ENCODE results near the gene SEMA4G. TPM values are rescaled to one million over a fixed set of nuclear protein-coding genes. Genes with fewer than 3 reads are reported as not detected.

The SEMA4G gene
- total and polyA plus RNA-seq, 2 experiments from 2014 or later = 5.3 to 8.5 TPM

- Histone ChIP-seq H3K36me3 (ENCODE audit: insufficient read depth) (no peaks in the 10 kb centered on the region), H3F3A (replicated peaks; ENCODE audit: low read depth) (no peaks in the 10 kb centered on the region), H2AFZ (peak overlapping the region; percentile 95), H3K4me2 (peak overlapping the region; percentile 83), H4K20me1 (replicated peaks; ENCODE audit: insufficient read depth) (no peaks in the 10 kb centered on the region), H3K27me3 (ENCODE audit: insufficient read depth) (peaks cover 61% of the 10 kb centered on the region), H3K4me3 (peak overlapping the region; percentile 66), H3K27ac (ENCODE audit: low read depth) (no peak overlapping the region), H3K4me1 (ENCODE audit: insufficient read depth) (peaks cover 12% of the 10 kb centered on the region; the same call in 1 of the 2 replicates), H3K79me2 (replicated peaks; ENCODE audit: insufficient read depth) (no peaks in the 10 kb centered on the region), H3K9me2 (ENCODE audit: insufficient read depth) (no peaks in the 10 kb centered on the region)
- H3K9me3 Mint-ChIP-seq = no peaks in the 10 kb centered on the region; the same call in 2 of the 3 replicates
- no peaks in the 10 kb centered on the region; the same call in 2 of the 3 replicates for H3K36me3 Mint-ChIP-seq (ENCODE audit: low read depth)
- peak overlapping the region; percentile 69 for H3K4me3 Mint-ChIP-seq
- no peak overlapping the region for H3K27ac Mint-ChIP-seq
- TF ChIP-seq EZH2 (IDR thresholded peaks at IDR 0.05; ENCODE audit: low read depth, unreplicated experiment) = peak; percentile 66
- no peak for TF ChIP-seq ZNF462 (CRISPR knock-in tag; IDR thresholded peaks at IDR 0.05)
- TF ChIP-seq CREB1 (CRISPR knock-in tag; IDR thresholded peaks at IDR 0.05; ENCODE audit: low read depth) = no peak
- no peak for TF ChIP-seq EZH2phosphoT487 (IDR thresholded peaks at IDR 0.05; ENCODE audit: unreplicated experiment)
- TF ChIP-seq CTCF (conservative IDR thresholded peaks at IDR 0.05; ENCODE audit: low read depth in 2 of 2) = peak; percentile 67 to 92
- no peak for TF ChIP-seq NANOG (IDR thresholded peaks at IDR 0.05; ENCODE audit: borderline replicate concordance)
- ATAC-seq (peak; percentile 88), DNase-seq (ENCODE audit: low spot score) (peak; percentile 92)
- peaks cover 8% of the 10 kb centered on the region for H3K4me1 Mint-ChIP-seq
- peaks cover 57% of the 10 kb centered on the region for H3K27me3 Mint-ChIP-seq (ENCODE audit: insufficient read depth, low read depth, poor library complexity)
These were observed 49.5 kb downstream of the SEMA4G start for GRCh38 chr10:101018600-101019439.

MicroRNAs within 50 kb of the gene (microRNA counts, 767-probe panel; counts per million panel counts)
- not detected for microRNA hsa-miR-608

Small RNAs within 50 kb of the gene (microRNA-seq; reads per million reads assigned to microRNA genes)
- gene MIR608 = not detected

Small RNAs within 50 kb of the gene (small RNA-seq; reads per million reads assigned to genes)
- gene MIR608 (ENCODE audit: low replicate concordance) = not detected

Other genes starting within 250 kb of the SEMA4G start
- gene PAX2, start 223.9 kb upstream of the SEMA4G start, total RNA-seq (2014; rRNA removed; shearing (Covaris generic)) = not detected in 2 replicates
- gene PAX2, start 223.9 kb upstream of the SEMA4G start, polyA plus RNA-seq (2016; fragmentation: Nextera tagmentation; extraction: Ambion mirVana) = not detected in 2 replicates
- 12.1 and 22.1 TPM in 2 replicates for gene SLF2, start 56.5 kb upstream of the SEMA4G start, total RNA-seq (2014; rRNA removed; shearing (Covaris generic))
- gene SLF2, start 56.5 kb upstream of the SEMA4G start, polyA plus RNA-seq (2016; fragmentation: Nextera tagmentation; extraction: Ambion mirVana) = 11.3 and 13.6 TPM in 2 replicates
- 60.4 and 76.9 TPM in 2 replicates for gene MRPL43, start 18.0 kb downstream of the SEMA4G start, total RNA-seq (2014; rRNA removed; shearing (Covaris generic))
- gene MRPL43, start 18.0 kb downstream of the SEMA4G start, polyA plus RNA-seq (2016; fragmentation: Nextera tagmentation; extraction: Ambion mirVana) = 124 and 126 TPM in 2 replicates
- gene TWNK, start 18.0 kb downstream of the SEMA4G start, total RNA-seq (2014; rRNA removed; shearing (Covaris generic)) = 24.5 and 29.4 TPM in 2 replicates
- 11.4 and 12.2 TPM in 2 replicates for gene TWNK, start 18.0 kb downstream of the SEMA4G start, polyA plus RNA-seq (2016; fragmentation: Nextera tagmentation; extraction: Ambion mirVana)
- 62.8 and 88.3 TPM in 2 replicates for gene LZTS2, start 30.3 kb downstream of the SEMA4G start, total RNA-seq (2014; rRNA removed; shearing (Covaris generic))
- 27.6 and 28.8 TPM in 2 replicates for gene LZTS2, start 30.3 kb downstream of the SEMA4G start, polyA plus RNA-seq (2016; fragmentation: Nextera tagmentation; extraction: Ambion mirVana)
- 1.7 and 2.3 TPM in 2 replicates for gene PDZD7, start 61.6 kb downstream of the SEMA4G start, total RNA-seq (2014; rRNA removed; shearing (Covaris generic))
- 1.5 and 1.7 TPM in 2 replicates for gene PDZD7, start 61.6 kb downstream of the SEMA4G start, polyA plus RNA-seq (2016; fragmentation: Nextera tagmentation; extraction: Ambion mirVana)
- gene SFXN3, start 61.7 kb downstream of the SEMA4G start, total RNA-seq (2014; rRNA removed; shearing (Covaris generic)) = 2.3 and 3.8 TPM in 2 replicates
- 0.68 and 0.73 TPM in 2 replicates for gene SFXN3, start 61.7 kb downstream of the SEMA4G start, polyA plus RNA-seq (2016; fragmentation: Nextera tagmentation; extraction: Ambion mirVana)
- 1.2 and 1.3 TPM in 2 replicates for gene KAZALD1, start 92.5 kb downstream of the SEMA4G start, total RNA-seq (2014; rRNA removed; shearing (Covaris generic))
- 0.27 and 0.75 TPM in 2 replicates for gene KAZALD1, start 92.5 kb downstream of the SEMA4G start, polyA plus RNA-seq (2016; fragmentation: Nextera tagmentation; extraction: Ambion mirVana)
- gene TLX1, start 161.8 kb downstream of the SEMA4G start, total RNA-seq (2014; rRNA removed; shearing (Covaris generic)) = not detected in 2 replicates
- gene TLX1, start 161.8 kb downstream of the SEMA4G start, polyA plus RNA-seq (2016; fragmentation: Nextera tagmentation; extraction: Ambion mirVana) = not detected in 2 replicates